A673 (cell line): ENCODE results near the gene OR10V1. TPM values are rescaled to one million over a fixed set of nuclear protein-coding genes. Genes with fewer than 3 reads are reported as not detected.
"Not testable (repeated sequence)": the region's sequence is repeated elsewhere in the genome, so short reads cannot be mapped to it uniquely, and the experiment has no call there.

Experiments
- BruUV-seq: library from RNA; stranded (reverse); fragments of 400-500 nt; replicated peaks from 2 replicates; lab custom pipeline; 2021; lab: Mats Ljungman, UMichigan
- CTCF ChIA-PET: fragments of 300-600 bp; sonication (Branson Sonifier 250); formaldehyde crosslinking; loops from one replicate; lab custom pipeline; 2022; ENCODE audit warnings: antibody characterized with exemption; lab: Charles Lee
- POLR2A ChIA-PET: fragments of 300-600 bp; sonication (Branson Sonifier 250); formaldehyde crosslinking; loops from one replicate; lab custom pipeline; 2022; ENCODE audit warnings: antibody characterized with exemption; ENCODE audit not compliant: low non-redundant PET; lab: Charles Lee
- DNase-seq: peaks from one replicate; pipeline ENCODE4 v3.0.0-alpha.2; 2015; ENCODE audit warnings: low spot score
- H3K27ac ChIP-seq: fragments of 200-600 bp; sonication (generic); 2 replicates; pipeline ENCODE4 v1.5.1; 2016; ENCODE audit warnings: mixed run types, low read depth, mild to moderate bottlenecking, mixed read lengths, antibody characterized with exemption, low read length; ENCODE audit not compliant: poor library complexity, severe bottlenecking
- H3K27me3 ChIP-seq: fragments of 200-600 bp; sonication (generic); replicated peaks from 2 replicates; pipeline ENCODE4 v1.6.1; 2017; ENCODE audit warnings: mixed run types, low read depth, mild to moderate bottlenecking, mixed read lengths, antibody characterized with exemption, low read length; ENCODE audit not compliant: insufficient read depth, poor library complexity
- H3K36me3 ChIP-seq: fragments of 200-600 bp; sonication (generic); 2 replicates; pipeline ENCODE4 v1.6.1; 2016; ENCODE audit warnings: mixed run types, mild to moderate bottlenecking, mixed read lengths, antibody characterized with exemption, low read length; ENCODE audit not compliant: insufficient read depth, poor library complexity, severe bottlenecking
- H3K4me1 ChIP-seq: fragments of 200-600 bp; sonication (generic); 2 replicates; pipeline ENCODE4 v1.6.1; 2017; ENCODE audit warnings: mixed run types, mild to moderate bottlenecking, mixed read lengths, antibody characterized with exemption, low read length; ENCODE audit not compliant: insufficient read depth, poor library complexity, severe bottlenecking
- H3K4me3 ChIP-seq: fragments of 200-600 bp; sonication (generic); 2 replicates; pipeline ENCODE4 v1.5.1; 2016; ENCODE audit warnings: low read depth, mixed run types, mild to moderate bottlenecking, mixed read lengths, low read length; ENCODE audit not compliant: poor library complexity, severe bottlenecking
- H3K9me3 ChIP-seq: fragments of 200-600 bp; sonication (generic); 2 replicates; pipeline ENCODE4 v1.6.1; 2016; ENCODE audit warnings: mixed run types, low read depth, mild to moderate bottlenecking, mixed read lengths, antibody characterized with exemption, low read length; ENCODE audit not compliant: poor library complexity, severe bottlenecking
- CTCF ChIP-seq: fragments of 300-800, 200-600 bp; sonication (generic); conservative IDR thresholded peaks from 2 replicates; pipeline ENCODE4 v1.5.1; 2017; ENCODE audit warnings: low read depth, mild to moderate bottlenecking, antibody characterized with exemption, low read length, moderate library complexity, mixed read lengths
- EZH2 ChIP-seq: fragments of 200-600 bp; sonication (generic); IDR thresholded peaks from 2 replicates; pipeline ENCODE4 v1.6.1; 2017; ENCODE audit warnings: borderline replicate concordance, low read depth, mild to moderate bottlenecking, mixed read lengths, antibody characterized with exemption, low read length; ENCODE audit not compliant: poor library complexity, severe bottlenecking
- intact Hi-C: fragments of 100-400 bp; cut with micrococcal nuclease; formaldehyde crosslinking; loops from one replicate; pipeline ENCODE4 v1.10.0; 2022; ENCODE audit not compliant: unreplicated experiment
- total RNA-seq: library from RNA; stranded (reverse); gene quantifications from 2 replicates; pipeline ENCODE4 v1.2.3, GENCODE V29; 2021

OR10V1 gene
- total RNA-seq, 1 experiment from 2014 or later: not detected

DNA sequence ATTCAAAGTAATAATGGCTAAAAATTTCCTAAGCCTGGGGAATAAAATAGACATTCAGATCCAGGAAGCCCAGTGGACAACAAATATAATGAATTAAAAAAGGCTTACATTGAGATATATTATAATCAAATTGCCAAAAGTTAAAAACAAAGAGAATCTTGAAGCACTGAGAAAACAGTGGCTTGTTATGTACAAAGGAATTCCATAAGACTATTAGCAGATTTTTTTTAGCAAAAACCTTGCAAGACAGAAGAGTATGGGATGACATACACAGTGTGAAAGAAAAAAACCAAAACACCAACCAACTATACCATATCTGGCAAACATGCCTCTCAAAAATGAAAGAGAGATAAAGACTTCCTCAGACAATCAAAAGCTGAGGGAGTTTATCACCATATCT lies 20.7 kb downstream of the OR10V1 start:
- intact Hi-C loops: no loop called here
- POLR2A ChIA-PET: no interaction called here
- no peak for DNase-seq
- no peak overlapping the region for H3K4me3 ChIP-seq
- no peak overlapping the region for H3K27ac ChIP-seq
- CTCF ChIA-PET: no interaction called here
- peaks cover 12% of the 10 kb centered on the region for H3K9me3 ChIP-seq
- no peaks in the 10 kb centered on the region for H3K36me3 ChIP-seq
- H3K27me3 ChIP-seq: no peaks in the 10 kb centered on the region
- H3K4me1 ChIP-seq: no peaks in the 10 kb centered on the region
- TF ChIP-seq CTCF (no peak), EZH2 (no peak)
- no TSS peak for BruUV-seq

GRCh38 chr11:59691156-59691555 lies 22.5 kb downstream of the OR10V1 start:
- intact Hi-C loops: no loop called here
- H3K27me3 ChIP-seq: no peaks in the 10 kb centered on the region
- ChIA-PET CTCF (interaction anchor here (0.6 kb wide), 1 partner anchor 161 kb away, joined by 8 read pairs; no protein-coding TSS in a partner anchor), POLR2A (interaction anchor here (0.6 kb wide), 1 partner anchor 265 kb away, joined by 3 read pairs; the partner anchor contains the start of gene OR5A2)
- no peak overlapping the region for H3K4me3 ChIP-seq
- peaks cover 12% of the 10 kb centered on the region for H3K9me3 ChIP-seq
- TF ChIP-seq CTCF (no peak), EZH2 (no peak)
- H3K4me1 ChIP-seq: no peaks in the 10 kb centered on the region
- H3K36me3 ChIP-seq: no peaks in the 10 kb centered on the region
- no peak for DNase-seq
- BruUV-seq: no TSS peak
- H3K27ac ChIP-seq: no peak overlapping the region

- Histone ChIP-seq H3K27ac (no peak overlapping the region), H3K36me3 (no peaks in the 10 kb centered on the region), H3K9me3 (peaks cover 12% of the 10 kb centered on the region), H3K27me3 (no peaks in the 10 kb centered on the region), H3K4me3 (no peak overlapping the region), H3K4me1 (no peaks in the 10 kb centered on the region)
- no peak for DNase-seq
- BruUV-seq: no TSS peak
- TF ChIP-seq CTCF (no peak), EZH2 (no peak)
- ChIA-PET POLR2A (no interaction called here), CTCF (no interaction called here)
- intact Hi-C loops: no loop called here
These were observed 24.6 kb downstream of the OR10V1 start for GRCh38 chr11:59689015-59689414.

GRCh38 chr11:59681260-59681725 lies 32.4 kb downstream of the OR10V1 start:
- POLR2A ChIA-PET, H3K27me3 ChIP-seq, H3K9me3 ChIP-seq, H3K27ac ChIP-seq, H3K36me3 ChIP-seq, H3K4me3 ChIP-seq, DNase-seq, BruUV-seq, CTCF ChIA-PET: not testable (repeated sequence)
- intact Hi-C loops: loop anchor here (5.0 kb wide), 1 partner anchor 244 kb away; the partner anchor contains the start of gene OR5A1
- peaks cover 13% of the 10 kb centered on the region for H3K4me1 ChIP-seq
